Measurements from ENCODE around the gene HAUS8.
"Not testable (repeated sequence)": the region's sequence is repeated elsewhere in the genome, so short reads cannot be mapped to it uniquely, and the experiment has no call there.

- TF ChIP-seq, protein P1, sequence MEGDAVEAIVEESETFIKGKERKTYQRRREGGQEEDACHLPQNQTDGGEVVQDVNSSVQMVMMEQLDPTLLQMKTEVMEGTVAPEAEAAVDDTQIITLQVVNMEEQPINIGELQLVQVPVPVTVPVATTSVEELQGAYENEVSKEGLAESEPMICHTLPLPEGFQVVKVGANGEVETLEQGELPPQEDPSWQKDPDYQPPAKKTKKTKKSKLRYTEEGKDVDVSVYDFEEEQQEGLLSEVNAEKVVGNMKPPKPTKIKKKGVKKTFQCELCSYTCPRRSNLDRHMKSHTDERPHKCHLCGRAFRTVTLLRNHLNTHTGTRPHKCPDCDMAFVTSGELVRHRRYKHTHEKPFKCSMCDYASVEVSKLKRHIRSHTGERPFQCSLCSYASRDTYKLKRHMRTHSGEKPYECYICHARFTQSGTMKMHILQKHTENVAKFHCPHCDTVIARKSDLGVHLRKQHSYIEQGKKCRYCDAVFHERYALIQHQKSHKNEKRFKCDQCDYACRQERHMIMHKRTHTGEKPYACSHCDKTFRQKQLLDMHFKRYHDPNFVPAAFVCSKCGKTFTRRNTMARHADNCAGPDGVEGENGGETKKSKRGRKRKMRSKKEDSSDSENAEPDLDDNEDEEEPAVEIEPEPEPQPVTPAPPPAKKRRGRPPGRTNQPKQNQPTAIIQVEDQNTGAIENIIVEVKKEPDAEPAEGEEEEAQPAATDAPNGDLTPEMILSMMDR (IDR thresholded peaks at IDR 0.05; ENCODE audit: extremely low read depth in 1 of 2, insufficient read depth in 1 of 2, low read depth in 1 of 2, low read length in 2 of 2): not testable (repeated sequence)
- TF ChIP-seq MYC (IDR thresholded peaks at IDR 0.05; ENCODE audit: low read depth, low read length); POLR2AphosphoS5 (IDR thresholded peaks at IDR 0.05; ENCODE audit: insufficient read depth, low read depth, low read length): not testable (repeated sequence)
Measured at GRCh38 chr19:17014212-17014861, 60.9 kb downstream of the HAUS8 start.
